ENCODE results near the gene ZNF710.

DNA sequence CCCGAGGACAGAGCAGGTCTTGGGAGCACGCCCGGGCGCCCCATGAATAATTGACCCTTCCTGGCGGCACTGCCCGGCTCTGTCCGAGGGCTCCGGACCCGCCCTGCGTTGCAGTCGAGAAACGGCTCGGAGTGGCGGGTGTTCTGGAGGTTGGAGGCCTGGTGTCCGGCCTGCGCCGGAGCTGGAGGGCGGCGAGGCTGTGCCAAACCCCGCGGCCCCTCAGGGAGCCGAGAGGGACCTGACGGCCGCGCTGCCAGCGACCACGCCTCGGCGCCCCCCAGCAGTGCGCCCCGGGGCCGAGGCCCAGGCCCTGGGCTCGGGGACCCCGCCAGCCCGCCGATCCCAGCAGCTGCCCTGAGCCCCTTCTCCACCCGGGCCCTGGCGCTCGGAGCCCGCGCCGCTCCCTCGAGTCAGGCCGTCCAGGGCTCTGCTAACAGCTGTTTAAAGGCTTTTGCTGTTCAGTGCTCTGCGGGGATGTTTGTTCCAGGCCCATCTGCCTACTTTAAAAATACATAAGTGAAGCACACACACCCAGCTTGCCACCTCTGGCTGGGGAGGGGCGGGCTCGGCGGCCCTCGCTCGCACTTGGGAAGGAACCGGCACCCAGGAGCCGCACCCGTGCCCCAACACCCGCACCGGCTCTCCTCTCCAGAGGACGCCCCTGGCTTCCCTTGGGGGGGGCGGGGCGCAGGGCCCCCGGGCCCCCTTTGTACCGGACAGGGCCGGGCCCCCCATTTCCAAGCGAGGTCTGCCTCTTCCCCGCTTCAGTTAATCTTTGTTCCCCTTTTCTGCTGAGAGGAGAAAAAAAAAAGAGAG is 730 bp upstream of the ZNF710 start:
- TF ChIP-seq, protein P1, sequence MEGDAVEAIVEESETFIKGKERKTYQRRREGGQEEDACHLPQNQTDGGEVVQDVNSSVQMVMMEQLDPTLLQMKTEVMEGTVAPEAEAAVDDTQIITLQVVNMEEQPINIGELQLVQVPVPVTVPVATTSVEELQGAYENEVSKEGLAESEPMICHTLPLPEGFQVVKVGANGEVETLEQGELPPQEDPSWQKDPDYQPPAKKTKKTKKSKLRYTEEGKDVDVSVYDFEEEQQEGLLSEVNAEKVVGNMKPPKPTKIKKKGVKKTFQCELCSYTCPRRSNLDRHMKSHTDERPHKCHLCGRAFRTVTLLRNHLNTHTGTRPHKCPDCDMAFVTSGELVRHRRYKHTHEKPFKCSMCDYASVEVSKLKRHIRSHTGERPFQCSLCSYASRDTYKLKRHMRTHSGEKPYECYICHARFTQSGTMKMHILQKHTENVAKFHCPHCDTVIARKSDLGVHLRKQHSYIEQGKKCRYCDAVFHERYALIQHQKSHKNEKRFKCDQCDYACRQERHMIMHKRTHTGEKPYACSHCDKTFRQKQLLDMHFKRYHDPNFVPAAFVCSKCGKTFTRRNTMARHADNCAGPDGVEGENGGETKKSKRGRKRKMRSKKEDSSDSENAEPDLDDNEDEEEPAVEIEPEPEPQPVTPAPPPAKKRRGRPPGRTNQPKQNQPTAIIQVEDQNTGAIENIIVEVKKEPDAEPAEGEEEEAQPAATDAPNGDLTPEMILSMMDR (IDR thresholded peaks at IDR 0.05) = no peak
- TF ChIP-seq POLR2A (IDR thresholded peaks at IDR 0.05) = no peak

Measured in testis (tissue), 2 donors.